Stomach smooth muscle (tissue), 2 donors: Measurements from ENCODE around the gene MDH1B.

ENCODE experiments used
- H3K27ac ChIP-seq: one replicate; pipeline ENCODE4 v1.7.0; 2013; ENCODE audit warnings: mild to moderate bottlenecking, low read length, inconsistent platforms
- H3K27me3 ChIP-seq, 2 donors: one replicate each; pipeline ENCODE4 v1.7.0; 2013; ENCODE audit warnings: low read length in 2 of 2; ENCODE audit not compliant: insufficient read depth in 2 of 2, control insufficient read depth in 1 of 2
- H3K36me3 ChIP-seq, 2 donors: one replicate each; pipeline ENCODE4 v1.7.0; 2013; ENCODE audit warnings: low read length in 2 of 2; ENCODE audit not compliant: control insufficient read depth in 2 of 2, insufficient read depth in 2 of 2
- H3K4me1 ChIP-seq: one replicate; pipeline ENCODE4 v1.7.0; 2013; ENCODE audit warnings: low read length; ENCODE audit not compliant: control insufficient read depth, insufficient read depth
- H3K4me3 ChIP-seq, 2 donors: one replicate each; pipeline ENCODE4 v1.7.0; 2013; ENCODE audit warnings: low read length in 2 of 2
- H3K9ac ChIP-seq, 2 donors: one replicate each; pipeline ENCODE4 v1.7.0; 2013; ENCODE audit warnings: low read length in 2 of 2, mild to moderate bottlenecking in 1 of 2
- H3K9me3 ChIP-seq, 2 donors: one replicate each; pipeline ENCODE4 v1.7.0; 2013; ENCODE audit warnings: low read length in 2 of 2; ENCODE audit not compliant: control insufficient read depth in 2 of 2
- donor health status: healthy.
- donor health status: Pancreatic carcinoma.

Gene MDH1B

DNA sequence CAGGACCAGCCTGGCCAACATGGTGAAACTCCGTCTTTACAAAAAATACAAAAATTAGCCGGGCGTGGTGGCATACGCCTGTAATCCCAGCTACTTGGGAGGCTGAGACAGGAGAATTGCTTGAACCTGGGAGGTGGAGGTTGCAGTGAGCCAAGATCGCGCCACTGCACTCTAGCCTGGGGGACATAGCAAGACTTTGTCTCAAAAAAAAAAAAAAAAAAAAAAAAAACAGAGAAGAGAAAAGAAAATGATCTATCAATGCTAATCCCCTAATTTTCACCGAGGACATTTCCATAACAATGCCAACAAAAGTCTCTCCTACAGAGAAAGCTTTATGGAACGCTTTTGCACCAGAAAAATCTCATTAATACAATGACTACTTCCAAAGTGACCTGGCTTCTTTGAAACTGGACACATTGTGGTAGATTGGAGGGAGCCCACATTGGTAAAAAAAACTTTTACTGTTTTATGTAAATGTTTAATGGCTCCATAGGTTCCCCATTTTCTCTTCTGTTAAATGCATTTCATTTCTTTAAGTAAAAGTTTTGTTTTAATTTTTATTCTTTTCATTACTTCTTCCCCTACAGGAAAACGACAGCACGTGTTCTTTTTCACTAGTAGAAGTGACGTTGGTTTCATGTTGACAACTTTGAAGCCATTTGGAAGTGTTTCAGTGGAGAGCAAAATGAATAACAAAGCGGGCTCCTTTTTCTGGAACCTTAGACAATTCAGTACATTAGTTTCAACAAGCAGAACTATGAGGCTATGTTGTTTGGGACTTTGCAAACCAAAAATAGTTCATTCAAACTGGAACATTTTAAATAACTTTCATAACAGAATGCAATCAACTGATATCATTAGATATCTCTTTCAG lies 1.2 kb upstream of the MDH1B start:
- no peaks in the 10 kb centered on the region for H3K9me3 ChIP-seq
- peak overlapping the region; percentile 87 for H3K27ac ChIP-seq

DNA sequence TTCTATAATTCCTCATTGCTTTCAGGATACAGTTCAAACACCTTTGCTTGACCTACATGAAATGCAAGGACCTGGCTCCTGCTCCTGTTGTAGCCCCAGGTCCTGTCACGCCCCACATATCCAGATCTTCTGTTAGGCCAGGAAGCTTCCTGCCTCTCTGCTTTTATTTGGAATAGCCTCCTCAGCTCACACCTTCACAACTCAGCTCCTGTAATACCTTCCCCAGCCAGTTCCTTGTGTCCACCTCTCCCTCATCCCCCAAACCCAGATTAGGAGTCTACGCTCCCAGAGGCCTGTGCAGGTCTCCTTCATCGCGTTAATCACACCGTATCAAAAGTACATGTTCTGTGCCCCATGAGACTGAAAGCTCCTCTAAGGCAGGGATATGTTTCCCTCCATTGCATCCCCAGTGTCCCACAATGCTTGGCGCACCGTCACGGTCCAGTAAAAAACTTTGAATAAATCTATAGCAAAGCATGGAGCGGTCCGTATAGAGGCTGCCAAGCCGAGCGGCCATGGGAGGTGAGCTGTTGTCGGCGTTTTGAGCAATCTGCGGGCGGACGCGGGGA lies 371 bp downstream of the MDH1B start:
- Histone ChIP-seq H3K36me3 (peaks cover 3 to 13% of the 10 kb centered on the region in 2 donors), H3K9me3 (no peaks in the 10 kb centered on the region), H3K4me3 (peak overlapping the region; percentile 93 to 97), H3K4me1 (peaks cover 11% of the 10 kb centered on the region), H3K27me3 (no peaks in the 10 kb centered on the region), H3K27ac (peak overlapping the region; percentile 87), H3K9ac (peak overlapping the region; percentile 90 to 96)

More for the DNA sequence above, 1.2 kb upstream of the MDH1B start:
- peak overlapping the region; percentile 93 to 97 for H3K4me3 ChIP-seq
- H3K9ac ChIP-seq: peak overlapping the region; percentile 90 to 96
- no peaks in the 10 kb centered on the region for H3K27me3 ChIP-seq
- peaks cover 3 to 18% of the 10 kb centered on the region in 2 donors for H3K36me3 ChIP-seq
- peaks cover 11% of the 10 kb centered on the region for H3K4me1 ChIP-seq

DNA sequence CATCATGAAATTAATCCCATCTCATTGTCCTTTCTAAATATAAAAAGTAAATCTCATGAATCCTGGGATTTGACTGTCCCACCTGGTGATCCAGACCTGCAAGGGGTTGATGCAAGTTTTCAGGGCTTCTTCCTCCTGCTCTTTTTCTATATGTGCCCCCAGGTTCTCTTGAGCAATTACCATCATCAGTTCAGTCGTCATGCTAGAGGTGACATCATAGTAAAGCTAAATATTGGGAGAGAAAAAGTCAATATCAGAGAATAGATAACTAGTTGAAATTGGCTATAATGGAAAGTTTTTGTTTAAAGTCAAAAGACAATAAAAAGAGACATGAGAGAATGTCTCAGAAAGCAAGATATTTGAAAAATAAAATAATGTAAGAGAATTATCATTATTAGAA lies 8.3 kb downstream of the MDH1B start:
- no peak overlapping the region for H3K9ac ChIP-seq
- no peak overlapping the region for H3K4me3 ChIP-seq
- H3K27me3 ChIP-seq: no peaks in the 10 kb centered on the region
- no peaks in the 10 kb centered on the region for H3K36me3 ChIP-seq
- no peaks in the 10 kb centered on the region for H3K9me3 ChIP-seq
- no peaks in the 10 kb centered on the region for H3K4me1 ChIP-seq
- no peak overlapping the region for H3K27ac ChIP-seq

- Histone ChIP-seq H3K27me3 (peaks cover 0 to 2% of the 10 kb centered on the region in 2 donors), H3K36me3 (no peaks in the 10 kb centered on the region), H3K4me3 (no peak overlapping the region), H3K4me1 (no peaks in the 10 kb centered on the region), H3K27ac (no peak overlapping the region), H3K9ac (no peak overlapping the region), H3K9me3 (no peaks in the 10 kb centered on the region)
Measured at GRCh38 chr2:206740800-206741199, 24.3 kb downstream of the MDH1B start.

DNA sequence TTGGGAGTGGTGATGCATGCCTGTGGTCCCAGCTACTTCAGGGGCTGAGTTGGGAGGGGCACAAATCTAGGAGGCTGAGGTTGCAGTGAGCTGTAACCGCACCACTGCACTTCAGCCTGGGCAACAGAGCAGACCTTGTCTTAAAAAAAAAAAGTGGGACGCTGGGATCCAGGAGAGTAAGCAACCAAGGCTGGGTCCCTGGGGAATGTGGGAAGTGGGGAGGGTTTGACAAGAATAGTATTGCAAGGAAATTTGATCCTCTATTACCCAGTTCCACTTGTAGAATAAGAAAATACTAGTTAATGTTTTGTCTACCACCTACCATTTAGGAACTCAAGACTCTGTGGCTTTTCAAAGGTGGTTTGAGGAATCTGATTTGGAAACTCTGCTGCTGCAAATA lies 25.9 kb downstream of the MDH1B start:
- Histone ChIP-seq H3K27ac (no peak overlapping the region), H3K4me3 (no peak overlapping the region), H3K36me3 (no peaks in the 10 kb centered on the region), H3K9ac (no peak overlapping the region), H3K4me1 (no peaks in the 10 kb centered on the region), H3K27me3 (peaks cover 0 to 2% of the 10 kb centered on the region in 2 donors), H3K9me3 (no peaks in the 10 kb centered on the region)

- no peaks in the 10 kb centered on the region for H3K9me3 ChIP-seq
- H3K4me1 ChIP-seq: no peaks in the 10 kb centered on the region
- no peak overlapping the region for H3K27ac ChIP-seq
- H3K4me3 ChIP-seq: no peak overlapping the region
- H3K36me3 ChIP-seq: no peaks in the 10 kb centered on the region
- H3K27me3 ChIP-seq: peaks cover 0 to 2% of the 10 kb centered on the region in 2 donors
- H3K9ac ChIP-seq: no peak overlapping the region
Measured at GRCh38 chr2:206736935-206737334, 28.2 kb downstream of the MDH1B start.

- H3K4me1 ChIP-seq: no peaks in the 10 kb centered on the region
- no peaks in the 10 kb centered on the region for H3K36me3 ChIP-seq
- no peak overlapping the region for H3K9ac ChIP-seq
- H3K27ac ChIP-seq: no peak overlapping the region
- H3K27me3 ChIP-seq: peaks cover 0 to 4% of the 10 kb centered on the region in 2 donors
- no peak overlapping the region for H3K4me3 ChIP-seq
- H3K9me3 ChIP-seq: no peaks in the 10 kb centered on the region
Measured at GRCh38 chr2:206733341-206733740, 31.8 kb downstream of the MDH1B start.

- no peak overlapping the region for H3K27ac ChIP-seq
Measured at GRCh38 chr2:206728277-206729199, 36.6 kb downstream of the MDH1B start.

GRCh38 chr2:206727287-206727686 lies 37.8 kb downstream of the MDH1B start:
- Histone ChIP-seq H3K4me3 (no peak overlapping the region), H3K9me3 (no peaks in the 10 kb centered on the region), H3K27ac (no peak overlapping the region), H3K9ac (no peak overlapping the region), H3K27me3 (peaks cover 0 to 4% of the 10 kb centered on the region in 2 donors), H3K36me3 (no peaks in the 10 kb centered on the region), H3K4me1 (no peaks in the 10 kb centered on the region)

More at GRCh38 chr2:206728277-206729199, 36.6 kb downstream of the MDH1B start:
- H3K9ac ChIP-seq: no peak overlapping the region
- H3K4me3 ChIP-seq: no peak overlapping the region
- no peaks in the 10 kb centered on the region for H3K36me3 ChIP-seq
- H3K9me3 ChIP-seq: no peaks in the 10 kb centered on the region
- H3K4me1 ChIP-seq: no peaks in the 10 kb centered on the region
- H3K27me3 ChIP-seq: peaks cover 0 to 4% of the 10 kb centered on the region in 2 donors

DNA sequence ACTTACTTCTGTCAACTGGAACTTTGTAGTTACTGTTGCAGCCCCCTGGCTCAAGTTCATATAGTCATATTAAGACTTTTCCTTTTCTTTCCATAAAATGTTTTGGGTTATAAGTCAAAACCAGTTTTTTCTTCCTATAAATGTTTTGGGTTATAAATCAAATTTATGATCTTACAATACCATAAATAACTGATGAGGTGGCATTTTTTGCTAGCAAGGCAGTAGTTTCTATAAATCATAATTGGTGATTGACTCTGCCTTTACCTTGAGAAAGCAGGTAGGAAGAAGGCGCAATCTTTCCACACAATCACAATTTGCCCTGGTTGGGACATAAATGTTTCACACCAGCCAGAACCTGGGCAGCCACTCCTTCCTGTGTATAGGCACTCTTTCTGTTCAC lies 41.8 kb downstream of the MDH1B start:
- H3K36me3 ChIP-seq: no peaks in the 10 kb centered on the region
- no peaks in the 10 kb centered on the region for H3K4me1 ChIP-seq
- H3K4me3 ChIP-seq: no peak overlapping the region
- H3K27ac ChIP-seq: no peak overlapping the region
- H3K9me3 ChIP-seq: peaks cover 0 to 2% of the 10 kb centered on the region in 2 donors
- no peaks in the 10 kb centered on the region for H3K27me3 ChIP-seq
- H3K9ac ChIP-seq: no peak overlapping the region
